GM21825 (cell line): ENCODE results near the gene PYCR2.
"Not testable (repeated sequence)": the region's sequence is repeated elsewhere in the genome, so short reads cannot be mapped to it uniquely, and the experiment has no call there.

Source experiments
- ATAC-seq: cut with Tn5 transposase; IDR thresholded peaks from one replicate; pipeline ENCODE4 v1.9.1; 2021; ENCODE audit warnings: mild to moderate bottlenecking, moderate library complexity; ENCODE audit not compliant: unreplicated experiment

The PYCR2 gene

GRCh38 chr1:225943582-225943981, 19.5 kb upstream of the PYCR2 start:
- ATAC-seq = no peak

- ATAC-seq = peak; percentile 82
Observed at GRCh38 chr1:225942574-225942973, 18.5 kb upstream of the PYCR2 start.

DNA sequence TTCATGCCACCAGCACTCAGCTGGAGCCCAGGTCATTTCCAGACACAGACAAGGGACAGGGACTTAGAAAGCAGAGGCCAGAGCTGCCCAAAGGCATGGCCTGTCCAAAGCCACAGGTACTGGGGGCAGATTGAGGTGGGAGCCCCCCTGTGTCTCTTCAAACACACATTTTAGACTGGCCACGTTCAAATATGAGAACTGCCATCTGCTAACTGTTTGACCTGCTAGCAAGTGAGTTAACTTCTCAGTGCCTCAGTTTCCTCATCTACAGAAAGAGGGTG, 17.8 kb upstream of the PYCR2 start:
- ATAC-seq = no peak

GRCh38 chr1:225941187-225941941, 17.3 kb upstream of the PYCR2 start, which contains the start of gene LEFTY2:
Gene LEFTY2 (minus strand): TSS chr1:225941220. CDS start chr1:225941140, 80 bp downstream.
- no peak for ATAC-seq

DNA sequence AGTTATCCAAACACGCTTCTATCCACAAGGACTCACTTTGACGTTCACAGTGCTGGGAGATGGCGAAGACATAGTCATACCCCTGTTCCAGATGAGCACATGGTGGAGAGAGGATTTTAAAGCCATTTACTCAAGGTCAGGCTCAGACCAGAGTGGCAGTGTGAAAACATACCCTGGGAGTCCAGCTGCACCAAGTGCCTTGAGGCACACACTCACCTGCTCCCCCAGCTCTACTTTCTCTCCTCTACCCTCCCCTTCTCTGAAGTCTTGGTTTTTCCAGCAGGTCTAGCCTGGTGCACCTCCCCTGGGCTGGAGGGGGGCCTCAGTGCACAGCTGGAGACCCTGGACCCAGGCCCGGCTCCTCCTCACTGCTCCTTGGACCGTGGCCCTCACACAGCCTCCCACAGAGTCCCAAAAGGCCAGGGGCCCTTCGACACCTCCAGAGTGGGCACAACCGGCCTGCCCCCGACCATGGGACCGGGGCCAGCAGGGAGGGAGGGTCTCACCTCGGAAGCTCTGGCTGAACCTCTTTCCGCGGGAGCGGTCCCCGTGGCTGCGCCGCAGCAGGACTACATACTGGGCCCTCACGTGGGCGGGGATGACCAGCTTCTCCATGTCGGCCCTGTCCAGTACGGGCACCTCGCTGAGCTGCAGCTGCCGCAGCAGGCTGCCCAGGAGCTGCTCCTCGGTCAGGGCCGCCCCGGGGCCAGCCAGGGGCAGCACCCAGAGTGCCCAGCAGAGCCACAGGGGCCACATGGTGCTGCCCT, 16.5 kb upstream of the PYCR2 start:
- no peak for ATAC-seq

- ATAC-seq = not testable (repeated sequence)
Observed at GRCh38 chr1:225939939-225940310, 15.9 kb upstream of the PYCR2 start.

GRCh38 chr1:225939097-225939938, 15.3 kb upstream of the PYCR2 start:
- ATAC-seq = not testable (repeated sequence)

- no peak for ATAC-seq
Observed at GRCh38 chr1:225937048-225937968, 13.3 kb upstream of the PYCR2 start.

- ATAC-seq = no peak
Observed at GRCh38 chr1:225936523-225936922, 12.5 kb upstream of the PYCR2 start.

- ATAC-seq = not testable (repeated sequence)
Observed at GRCh38 chr1:225936086-225936485, 12.0 kb upstream of the PYCR2 start.

- no peak for ATAC-seq
Observed at GRCh38 chr1:225934711-225935110, 10.7 kb upstream of the PYCR2 start.

- no peak for ATAC-seq
Observed at GRCh38 chr1:225933072-225933471, 9.0 kb upstream of the PYCR2 start.

DNA sequence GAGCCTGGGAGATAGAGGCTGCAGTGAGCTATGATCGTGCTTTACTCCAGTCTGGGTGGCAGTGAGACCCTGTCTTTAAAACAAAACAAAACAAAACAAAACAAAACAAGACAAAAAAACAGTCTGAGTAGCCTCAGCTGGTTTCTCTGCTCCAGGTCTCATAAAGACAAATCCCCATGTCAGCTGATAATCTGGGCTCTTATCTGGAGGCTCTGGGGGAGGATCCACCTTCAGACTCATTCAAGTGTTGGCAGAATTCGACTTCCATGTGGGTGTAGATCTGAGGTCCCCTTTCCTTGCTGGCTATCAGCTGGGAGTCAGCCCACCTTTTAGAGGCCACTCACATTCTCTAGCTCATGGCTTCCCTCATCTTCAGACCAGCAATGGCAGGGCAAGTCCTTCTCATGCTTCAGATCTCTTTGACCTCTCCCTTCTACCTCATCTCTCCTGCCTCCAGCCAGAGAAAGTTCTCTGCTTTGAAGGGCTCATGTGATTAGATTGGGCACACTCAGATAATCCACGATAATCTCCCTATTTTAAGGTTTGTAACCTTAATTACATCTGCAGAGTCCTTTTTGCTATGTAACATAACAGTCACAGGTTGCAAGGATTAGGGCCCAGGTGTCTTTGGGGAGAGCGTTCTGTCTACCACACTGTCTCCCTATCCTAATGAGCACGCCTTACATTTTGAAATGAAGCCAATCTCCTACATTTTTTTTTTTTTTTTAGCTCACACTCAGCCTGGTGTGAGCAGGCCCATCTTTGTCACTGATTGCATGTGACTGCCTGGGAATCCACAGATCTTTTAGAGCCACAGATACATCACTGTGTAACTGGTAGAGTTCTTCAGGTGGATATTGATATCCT, 7.5 kb upstream of the PYCR2 start:
- ATAC-seq = no peak

GRCh38 chr1:225930566-225930965, 6.5 kb upstream of the PYCR2 start:
- ATAC-seq = no peak

DNA sequence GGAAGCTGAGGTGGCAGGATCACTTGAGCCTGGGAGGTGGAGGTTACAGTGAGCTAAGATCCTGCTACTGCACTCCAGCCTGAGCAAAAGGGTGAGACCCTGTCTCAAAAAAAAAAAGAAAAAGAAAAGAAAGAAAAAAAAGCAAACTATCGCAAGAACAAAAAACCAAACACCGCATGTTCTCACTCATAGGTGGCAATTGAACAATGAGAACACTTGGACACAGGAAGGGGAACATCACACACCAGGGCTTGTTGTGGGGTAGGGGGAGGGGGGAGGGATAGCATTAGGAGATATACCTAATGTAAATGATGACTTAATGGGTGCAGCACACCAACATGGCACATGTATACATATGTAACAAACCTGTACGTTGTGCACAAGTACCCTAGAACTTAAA, 5.4 kb upstream of the PYCR2 start:
- ATAC-seq = not testable (repeated sequence)

DNA sequence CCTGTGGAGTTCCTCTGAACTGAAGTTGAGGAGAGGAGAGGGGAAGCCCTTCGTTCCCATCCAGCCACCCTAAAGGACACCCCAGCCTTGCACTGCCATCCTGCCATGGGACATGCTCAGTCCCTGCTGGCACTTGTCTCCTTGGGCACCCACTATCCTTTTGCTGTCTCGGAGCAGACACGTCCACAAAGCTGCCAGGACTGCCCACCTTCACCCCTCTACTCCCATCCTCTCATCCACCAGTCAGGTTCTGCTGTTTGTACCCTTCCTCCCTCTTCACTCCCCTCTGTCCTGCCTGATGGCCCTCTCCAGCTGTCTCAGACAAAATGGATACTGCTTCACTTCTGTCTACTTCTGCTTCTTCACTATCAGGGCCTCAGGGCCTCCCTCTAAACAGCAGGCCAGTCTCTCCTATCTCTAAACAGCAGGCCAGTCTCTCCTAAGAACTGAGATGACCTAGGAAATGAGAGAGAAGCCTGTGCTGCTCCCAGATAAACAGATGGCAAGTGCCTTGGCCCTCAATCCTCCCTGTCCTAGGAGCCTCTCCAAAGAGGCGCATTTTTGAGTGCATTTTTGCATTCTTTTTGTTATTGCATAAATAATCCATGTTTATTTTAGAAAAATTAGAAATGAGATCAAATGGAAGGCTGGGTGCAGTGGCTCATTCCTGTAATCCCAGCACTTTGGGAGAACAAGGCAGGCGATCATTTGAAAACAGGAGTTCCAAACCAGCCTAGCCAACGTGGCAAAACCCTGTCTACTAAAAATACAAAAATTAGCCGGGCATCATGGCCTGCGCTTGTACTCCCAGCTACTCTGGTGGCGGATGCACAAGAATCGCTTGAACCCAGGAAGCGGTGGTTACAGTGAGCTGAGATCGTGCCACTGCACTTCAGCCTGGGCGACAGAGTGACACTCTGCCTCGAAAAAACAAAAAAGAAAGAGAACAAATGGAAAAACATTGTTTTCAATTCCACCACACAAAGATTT, 4.4 kb upstream of the PYCR2 start:
- no peak for ATAC-seq

DNA sequence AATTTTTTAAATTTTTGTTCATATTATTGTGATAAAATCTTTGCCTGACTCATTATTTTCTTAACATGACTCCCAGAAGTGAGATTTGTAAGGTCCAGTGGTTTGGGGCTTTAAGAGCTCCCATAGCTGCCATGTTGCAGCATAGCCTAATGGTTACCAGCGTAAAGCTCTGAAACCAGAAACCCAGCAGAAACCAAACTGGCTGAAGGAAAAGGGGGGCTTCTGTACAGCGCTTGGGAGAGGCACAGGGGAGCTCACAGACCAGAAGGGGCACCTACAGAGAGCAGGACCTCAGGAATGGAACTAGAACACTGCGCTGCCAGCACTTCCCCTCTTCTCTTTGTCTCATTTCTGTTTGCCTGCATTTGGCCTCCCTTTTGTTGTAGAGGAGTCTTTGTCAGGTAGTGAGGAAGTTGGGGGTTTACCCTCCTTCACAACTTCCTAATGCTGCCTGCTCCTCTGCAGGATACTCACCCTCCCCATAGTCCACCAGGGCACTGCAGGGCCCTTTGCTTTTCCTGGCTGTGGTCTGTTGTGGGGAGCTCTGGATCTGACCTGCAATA, 2.6 kb upstream of the PYCR2 start:
- no peak for ATAC-seq

DNA sequence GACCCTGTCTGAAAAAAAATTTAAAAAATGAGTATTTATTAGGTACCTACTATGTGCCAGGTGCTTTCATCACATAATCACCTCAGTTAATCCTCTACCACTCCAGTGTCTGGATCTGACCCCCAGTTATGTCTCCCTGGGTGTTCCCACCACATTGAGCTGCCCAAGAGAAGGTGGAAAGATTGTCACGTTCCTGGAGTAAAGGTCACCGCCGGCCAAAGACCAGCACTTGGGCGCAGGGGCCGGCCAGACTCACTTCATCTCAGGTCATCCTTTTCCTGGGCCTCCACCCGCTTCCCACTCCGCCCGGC, 714 bp downstream of the PYCR2 start:
- no peak for ATAC-seq
